HepG2 (cell line): ENCODE data around the gene ZG16. TPM values are rescaled to one million over a fixed set of nuclear protein-coding genes. Genes with fewer than 3 reads are reported as not detected.
A peak's percentile ranks its signal among the peaks of the same experiment; 100 is the strongest.

Source experiments
- ARHGAP35 ChIP-seq: sonication (generic); formaldehyde crosslinking; IDR thresholded peaks from 2 replicates; pipeline ENCODE4 v1.9.0; 2022; ENCODE audit warnings: mild to moderate bottlenecking, inconsistent platforms, moderate library complexity, missing genetic modification reagents, borderline replicate concordance
- ATRX ChIP-seq: sonication (generic); formaldehyde crosslinking; IDR thresholded peaks from 2 replicates; pipeline ENCODE4 v1.4.0; 2020; ENCODE audit warnings: missing genetic modification reagents, borderline replicate concordance
- ISX ChIP-seq: sonication (generic); formaldehyde crosslinking; conservative IDR thresholded peaks from 2 replicates; pipeline ENCODE4 v1.5.0; 2020; ENCODE audit warnings: missing genetic modification reagents
- JARID2 ChIP-seq: sonication (generic); formaldehyde crosslinking; IDR thresholded peaks from 2 replicates; pipeline ENCODE4 v1.8.1; 2023; ENCODE audit warnings: missing genetic modification reagents, inconsistent platforms; ENCODE audit not compliant: insufficient replicate concordance
- JDP2 ChIP-seq: sonication (generic); formaldehyde crosslinking; IDR thresholded peaks from 2 replicates; pipeline ENCODE4 v1.8.1; 2022; ENCODE audit warnings: missing genetic modification reagents, borderline replicate concordance
- JUN ChIP-seq: sonication (generic); formaldehyde crosslinking; IDR thresholded peaks from 2 replicates; pipeline ENCODE4 v1.4.0; 2020; ENCODE audit warnings: mild to moderate bottlenecking, missing genetic modification reagents
- KDM5B ChIP-seq: sonication (generic); formaldehyde crosslinking; IDR thresholded peaks from 2 replicates; pipeline ENCODE4 v1.4.0; 2020; ENCODE audit warnings: missing genetic modification reagents, mild to moderate bottlenecking, borderline replicate concordance
- RAD21 ChIP-seq: fragments of 450-650 bp; formaldehyde crosslinking; IDR thresholded peaks from 2 replicates; pipeline ENCODE4 v1.5.0; 2020; ENCODE audit warnings: mild to moderate bottlenecking
- RFXANK ChIP-seq: IDR thresholded peaks from 2 replicates; pipeline ENCODE4 v1.6.1; 2016
- SP2 ChIP-seq: sonication (generic); formaldehyde crosslinking; IDR thresholded peaks from 2 replicates; pipeline ENCODE4 v1.5.1; 2020; ENCODE audit warnings: mild to moderate bottlenecking, missing genetic modification reagents
- SYNCRIP ChIP-seq: fragments of 200-400 bp; formaldehyde crosslinking; IDR thresholded peaks from 2 replicates; pipeline ENCODE4 v1.6.1; 2018; ENCODE audit warnings: mild to moderate bottlenecking, low read depth, low read length; ENCODE audit not compliant: insufficient read depth
- TBP ChIP-seq: sonication (generic); formaldehyde crosslinking; IDR thresholded peaks from 2 replicates; pipeline ENCODE4 v1.5.0; 2020; ENCODE audit warnings: missing genetic modification reagents
- TBX3 ChIP-seq: fragments of 450-650 bp; IDR thresholded peaks from 2 replicates; pipeline ENCODE4 v1.6.1; 2017; ENCODE audit warnings: antibody characterized with exemption, mild to moderate bottlenecking, inconsistent platforms, borderline replicate concordance
- ZEB1 ChIP-seq: IDR thresholded peaks from 2 replicates; pipeline ENCODE4 v1.6.1; 2012; ENCODE audit warnings: mild to moderate bottlenecking, low read depth, inconsistent platforms; ENCODE audit not compliant: insufficient replicate concordance
- ZNF12 ChIP-seq: sonication (generic); formaldehyde crosslinking; IDR thresholded peaks from 2 replicates; pipeline ENCODE4 v1.5.0; 2020; ENCODE audit warnings: missing genetic modification reagents
- ZNF317 ChIP-seq: sonication (generic); formaldehyde crosslinking; IDR thresholded peaks from 2 replicates; pipeline ENCODE4 v1.5.0; 2020; ENCODE audit warnings: mild to moderate bottlenecking, missing genetic modification reagents
- ZNF513 ChIP-seq: sonication (generic); formaldehyde crosslinking; conservative IDR thresholded peaks from 2 replicates; pipeline ENCODE4 v1.5.0; 2020; ENCODE audit warnings: missing genetic modification reagents
- ZNF550 ChIP-seq: sonication (generic); formaldehyde crosslinking; IDR thresholded peaks from 2 replicates; pipeline ENCODE4 v1.4.0; 2020; ENCODE audit warnings: mild to moderate bottlenecking, missing genetic modification reagents, borderline replicate concordance
- ZNF629 ChIP-seq: sonication (generic); formaldehyde crosslinking; conservative IDR thresholded peaks from 2 replicates; pipeline ENCODE4 v1.5.0; 2020; ENCODE audit warnings: missing genetic modification reagents
- ZNF782 ChIP-seq: sonication (generic); formaldehyde crosslinking; IDR thresholded peaks from 2 replicates; pipeline ENCODE4 v1.4.0; 2020; ENCODE audit warnings: missing genetic modification reagents, mild to moderate bottlenecking, borderline replicate concordance
- ZSCAN22 ChIP-seq: sonication (generic); formaldehyde crosslinking; IDR thresholded peaks from 2 replicates; pipeline ENCODE4 v1.4.0; 2020; ENCODE audit warnings: mild to moderate bottlenecking, missing genetic modification reagents
- ZSCAN31 ChIP-seq: sonication (generic); formaldehyde crosslinking; IDR thresholded peaks from 2 replicates; pipeline ENCODE4 v1.5.0; 2020; ENCODE audit warnings: low read depth, mild to moderate bottlenecking, missing genetic modification reagents
- polyA plus RNA-seq, 8 experiments: library from polyadenylated mRNA; depleted of rRNA in 3 of 8; stranded (reverse) in 7 of 8; unstranded in 1 of 8; fragments of >200 nt; fragmentation: Illumina TruSeq in 4 of 8; extraction: Trizol in 4 of 8; gene quantifications; 2 replicates each; pipeline versions ENCODE4 v1.2.1 to v1.2.3, GENCODE V29; 2011 to 2016; ENCODE audit warnings: low read depth in 4 of 8, missing spikeins in 1 of 8, mixed read lengths in 1 of 8; ENCODE audit not compliant: insufficient read depth in 1 of 8
- total RNA-seq, 5 experiments: library from RNA; depleted of rRNA; stranded (reverse); fragments of >200 nt; fragmentation: Illumina TruSeq; extraction: Trizol; gene quantifications; 2 replicates each; pipeline ENCODE4 v1.2.3, GENCODE V29; 2016; ENCODE audit warnings: low read depth in 1 of 5
- TF ChIP-seq, protein P1 (sequence below): IDR thresholded peaks from 2 replicates; pipeline ENCODE4 v1.6.1; 2016; ENCODE audit warnings: missing compliant biosample characterization, missing genetic modification reagents, borderline replicate concordance
- TF ChIP-seq, protein P2 (sequence below): IDR thresholded peaks from 2 replicates; pipeline ENCODE4 v1.6.1; 2018; ENCODE audit warnings: missing genetic modification reagents
- TF ChIP-seq, protein P3 (sequence below): sonication (generic); formaldehyde crosslinking; IDR thresholded peaks from 2 replicates; pipeline ENCODE4 v1.5.1; 2020; ENCODE audit warnings: mild to moderate bottlenecking, moderate library complexity, missing genetic modification reagents

Gene ZG16
- total and polyA plus RNA-seq, 2 of the 13 experiments (the other 11 are each of a cell fraction or from before 2014, with no cell fraction given) = 0.04 to 0.07 TPM

DNA sequence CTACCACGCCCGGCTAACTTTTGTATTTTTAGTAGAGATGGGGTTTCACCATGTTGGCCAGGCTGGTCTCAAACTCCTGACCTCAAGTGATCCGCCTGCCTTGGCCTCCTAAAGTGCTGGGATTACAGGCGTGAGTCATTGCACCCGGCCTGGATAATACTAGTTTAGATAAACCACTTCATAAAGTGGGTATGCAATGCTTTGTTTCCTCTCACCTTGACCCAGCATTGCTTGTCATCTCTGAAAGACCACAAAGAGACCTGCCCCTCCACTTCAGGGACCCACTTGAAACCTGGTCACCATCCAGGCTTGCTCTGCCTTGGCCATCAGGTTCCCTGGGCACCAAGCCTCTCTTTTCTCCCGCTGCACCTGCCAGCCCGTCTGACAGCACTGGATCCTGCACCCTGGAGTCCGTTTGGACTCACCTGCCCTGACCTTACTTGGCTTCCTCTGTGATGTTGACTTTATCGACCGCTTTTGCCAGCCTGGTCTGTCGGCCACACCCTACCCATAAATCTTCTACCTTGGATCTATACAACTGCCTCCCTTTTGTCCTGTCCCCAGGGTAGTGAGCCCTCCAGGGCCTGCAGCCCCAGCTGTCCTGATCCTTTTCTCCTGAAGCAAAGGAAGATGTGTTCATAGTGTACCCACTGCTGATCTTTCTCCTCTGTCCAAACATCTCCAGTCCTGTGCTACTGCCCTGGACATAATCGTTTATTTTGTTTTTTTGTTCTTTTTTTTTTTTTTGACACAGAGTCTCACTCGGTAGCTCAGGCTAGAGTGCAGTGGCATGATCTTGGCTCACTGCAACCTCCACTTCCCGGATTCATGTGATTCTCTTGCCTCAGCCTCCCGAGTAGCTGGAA lies 12.7 kb upstream of the ZG16 start (continued):
- TF ChIP-seq ZNF629 (CRISPR knock-in tag) (peak; percentile 79), ZNF550 (CRISPR knock-in tag) (0 out of 2 replicates have a peak, but pooled peaks have one; percentile 84), RFXANK (no peak), JARID2 (CRISPR knock-in tag) (peak; percentile 53), ZNF317 (peak; percentile 87), KDM5B (CRISPR knock-in tag) (peak; percentile 95), JDP2 (CRISPR knock-in tag) (no peak), ARHGAP35 (peak; percentile 71; the same call in 1 of the 2 replicates), SP2 (CRISPR knock-in tag) (no peak), ZNF782 (CRISPR knock-in tag) (no peak), SYNCRIP (no peak), TBP (no peak), ATRX (CRISPR knock-in tag) (no peak), RAD21 (CRISPR knock-in tag) (no peak), JUN (no peak; the same call in 1 of the 2 replicates), ZEB1 (peak; percentile 99), TBX3 (peak; percentile 66), ISX (no peak), ZSCAN22 (CRISPR knock-in tag) (no peak), ZNF513 (CRISPR knock-in tag) (no peak), ZSCAN31 (CRISPR knock-in tag) (0 out of 2 replicates have a peak, but pooled peaks have one; percentile 64), ZNF12 (no peak; the same call in 1 of the 2 replicates)
- TF ChIP-seq, protein P1, sequence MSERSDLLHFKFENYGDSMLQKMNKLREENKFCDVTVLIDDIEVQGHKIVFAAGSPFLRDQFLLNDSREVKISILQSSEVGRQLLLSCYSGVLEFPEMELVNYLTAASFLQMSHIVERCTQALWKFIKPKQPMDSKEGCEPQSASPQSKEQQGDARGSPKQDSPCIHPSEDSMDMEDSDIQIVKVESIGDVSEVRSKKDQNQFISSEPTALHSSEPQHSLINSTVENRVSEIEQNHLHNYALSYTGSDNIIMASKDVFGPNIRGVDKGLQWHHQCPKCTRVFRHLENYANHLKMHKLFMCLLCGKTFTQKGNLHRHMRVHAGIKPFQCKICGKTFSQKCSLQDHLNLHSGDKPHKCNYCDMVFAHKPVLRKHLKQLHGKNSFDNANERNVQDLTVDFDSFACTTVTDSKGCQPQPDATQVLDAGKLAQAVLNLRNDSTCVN (CRISPR knock-in tag) = no peak; the same call in 1 of the 2 replicates
- TF ChIP-seq, protein P2, sequence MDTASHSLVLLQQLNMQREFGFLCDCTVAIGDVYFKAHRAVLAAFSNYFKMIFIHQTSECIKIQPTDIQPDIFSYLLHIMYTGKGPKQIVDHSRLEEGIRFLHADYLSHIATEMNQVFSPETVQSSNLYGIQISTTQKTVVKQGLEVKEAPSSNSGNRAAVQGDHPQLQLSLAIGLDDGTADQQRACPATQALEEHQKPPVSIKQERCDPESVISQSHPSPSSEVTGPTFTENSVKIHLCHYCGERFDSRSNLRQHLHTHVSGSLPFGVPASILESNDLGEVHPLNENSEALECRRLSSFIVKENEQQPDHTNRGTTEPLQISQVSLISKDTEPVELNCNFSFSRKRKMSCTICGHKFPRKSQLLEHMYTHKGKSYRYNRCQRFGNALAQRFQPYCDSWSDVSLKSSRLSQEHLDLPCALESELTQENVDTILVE (CRISPR knock-in tag) = peak; percentile 81
- TF ChIP-seq, protein P3, sequence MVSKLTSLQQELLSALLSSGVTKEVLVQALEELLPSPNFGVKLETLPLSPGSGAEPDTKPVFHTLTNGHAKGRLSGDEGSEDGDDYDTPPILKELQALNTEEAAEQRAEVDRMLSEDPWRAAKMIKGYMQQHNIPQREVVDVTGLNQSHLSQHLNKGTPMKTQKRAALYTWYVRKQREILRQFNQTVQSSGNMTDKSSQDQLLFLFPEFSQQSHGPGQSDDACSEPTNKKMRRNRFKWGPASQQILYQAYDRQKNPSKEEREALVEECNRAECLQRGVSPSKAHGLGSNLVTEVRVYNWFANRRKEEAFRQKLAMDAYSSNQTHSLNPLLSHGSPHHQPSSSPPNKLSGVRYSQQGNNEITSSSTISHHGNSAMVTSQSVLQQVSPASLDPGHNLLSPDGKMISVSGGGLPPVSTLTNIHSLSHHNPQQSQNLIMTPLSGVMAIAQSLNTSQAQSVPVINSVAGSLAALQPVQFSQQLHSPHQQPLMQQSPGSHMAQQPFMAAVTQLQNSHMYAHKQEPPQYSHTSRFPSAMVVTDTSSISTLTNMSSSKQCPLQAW (CRISPR knock-in tag) = peak; percentile 91
